GM18519 (cell line): ENCODE results near the gene NEK2.
"Not testable (repeated sequence)": the region's sequence is repeated elsewhere in the genome, so short reads cannot be mapped to it uniquely, and the experiment has no call there.

Experiments
- ATAC-seq: cut with Tn5 transposase; IDR thresholded peaks from one replicate; pipeline ENCODE4 v1.9.1; 2021; ENCODE audit warnings: mild to moderate bottlenecking, moderate library complexity; ENCODE audit not compliant: unreplicated experiment, low FRiP score

NEK2 gene

DNA sequence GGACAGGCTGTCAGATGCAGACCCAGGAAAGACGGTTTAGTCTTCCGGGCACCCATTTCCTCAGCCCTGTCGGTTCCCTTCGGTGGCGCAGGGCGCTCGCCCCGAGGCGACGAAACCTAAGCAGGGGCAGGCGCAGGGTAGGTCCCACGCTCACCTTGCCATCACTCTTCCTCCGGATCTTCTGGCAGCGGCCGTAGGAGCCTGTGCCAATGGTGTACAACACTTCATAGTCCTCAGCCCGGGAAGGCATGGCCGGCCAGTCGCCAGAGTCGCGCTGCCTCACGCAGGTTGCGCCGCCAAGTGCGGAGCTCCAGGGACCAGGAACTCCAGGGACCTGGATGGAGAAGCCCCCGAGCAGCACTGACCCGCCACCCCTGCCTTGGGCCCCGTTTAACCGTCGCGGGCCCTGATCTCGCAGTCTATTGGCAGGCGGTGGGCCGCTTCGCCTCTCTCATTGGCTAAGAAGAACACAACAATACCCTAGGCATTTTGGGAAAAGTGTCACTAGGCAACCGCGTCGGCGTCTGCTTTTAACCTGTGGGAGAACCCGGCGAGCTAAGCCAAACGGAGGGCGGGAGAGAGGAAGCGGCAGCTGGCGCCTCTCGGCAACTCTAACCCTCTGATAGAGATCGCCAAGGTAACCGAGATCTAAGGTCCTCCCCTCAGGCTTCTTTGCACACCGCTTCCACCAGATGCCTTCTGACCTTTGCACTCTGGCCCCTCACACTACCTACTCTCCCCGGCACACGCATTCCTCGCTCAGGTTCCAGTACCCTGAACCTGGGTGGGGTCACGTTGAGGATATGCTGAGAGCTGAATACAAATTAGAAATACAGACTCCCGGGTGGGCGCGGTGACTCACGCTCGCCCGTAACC is at the start of gene NEK2:
Gene NEK2 (minus strand): TSS at position 392 of the 876 bp plus-strand sequence. CDS start 142 bp downstream, at position 250.
- peak; percentile 94 for ATAC-seq

DNA sequence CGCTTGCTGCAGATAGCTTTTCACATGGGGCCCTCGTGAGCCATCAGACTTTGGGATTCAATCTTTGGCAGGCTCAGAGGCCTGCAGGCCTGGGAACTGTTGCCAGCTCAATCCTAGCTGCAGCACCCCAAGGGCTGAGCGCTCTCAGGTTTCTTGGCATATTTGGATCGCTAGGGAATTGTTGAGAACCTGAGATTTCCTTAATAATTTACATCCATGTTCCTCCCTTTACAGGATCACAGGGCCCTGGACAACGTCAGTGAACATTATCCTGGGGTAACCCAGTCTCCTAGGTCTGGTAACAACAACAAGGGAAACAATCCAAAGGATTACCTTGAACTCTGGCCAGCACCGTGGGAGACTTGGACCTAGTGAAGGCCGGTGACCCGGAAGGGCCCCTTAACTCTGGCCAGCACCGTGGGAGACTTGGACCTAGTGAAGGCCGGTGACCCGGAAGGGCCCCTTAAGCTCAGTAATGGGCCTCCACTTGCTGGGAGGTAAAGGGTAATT is 49.3 kb upstream of the NEK2 start:
- no peak for ATAC-seq

DNA sequence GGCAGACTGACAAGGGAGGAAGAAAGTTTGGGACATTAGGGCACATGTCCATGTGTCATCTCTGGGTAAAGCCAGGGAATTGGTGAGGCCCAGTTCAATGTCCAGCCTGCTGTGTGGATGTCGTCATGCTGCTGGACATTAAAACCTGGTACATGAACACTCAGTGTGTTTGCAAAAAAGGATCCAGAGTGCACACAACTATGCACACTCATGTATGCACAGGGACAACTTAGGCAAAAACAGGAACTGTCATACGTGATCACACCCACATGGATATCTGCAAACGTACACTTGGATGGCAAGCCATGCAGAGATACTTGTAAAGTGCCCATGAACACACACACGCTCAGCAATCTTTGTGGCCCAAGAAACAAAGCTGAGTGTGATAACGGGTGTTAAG is 47.9 kb upstream of the NEK2 start:
- ATAC-seq: no peak

DNA sequence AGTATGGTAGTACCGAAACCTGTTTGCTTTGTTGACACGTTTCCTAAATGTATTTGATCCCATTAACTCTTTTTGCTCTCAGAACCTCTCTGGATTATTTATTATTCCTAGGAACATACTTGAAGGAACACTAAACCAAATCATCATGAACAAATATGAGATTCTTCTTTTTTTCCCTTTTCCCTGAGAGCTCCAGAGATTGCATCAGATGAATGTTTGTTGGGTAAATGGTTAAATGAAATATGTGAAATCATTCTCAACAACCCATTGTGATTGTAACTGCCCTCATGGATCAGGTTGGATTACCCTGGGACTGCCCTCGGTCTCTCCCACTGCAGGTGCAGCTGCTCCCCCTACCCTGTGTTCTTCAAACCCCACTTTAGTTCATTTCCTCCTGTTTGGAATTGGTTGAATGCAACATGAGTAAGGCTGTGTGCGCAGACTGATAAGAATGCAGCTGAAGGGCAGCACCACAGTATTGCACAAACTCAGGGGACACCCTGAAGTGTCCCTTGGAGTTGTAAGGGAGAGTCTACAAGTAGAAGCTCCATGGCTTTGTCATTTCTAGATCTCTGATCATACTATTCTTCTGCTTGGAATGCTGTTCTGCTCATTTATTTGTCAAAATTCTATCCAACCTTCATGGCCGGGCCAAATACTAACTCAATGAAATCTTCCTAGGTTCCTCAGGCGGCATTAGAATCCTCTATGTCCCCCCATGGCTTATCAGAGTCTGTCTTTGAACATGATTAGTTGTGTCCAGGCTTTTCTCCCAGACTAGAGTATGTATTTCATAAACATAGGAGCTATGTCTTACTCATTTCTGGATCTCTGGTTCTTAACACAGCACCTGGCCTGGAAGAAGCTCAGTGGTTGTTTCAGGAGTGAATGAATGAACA is 47.1 kb upstream of the NEK2 start:
- no peak for ATAC-seq

DNA sequence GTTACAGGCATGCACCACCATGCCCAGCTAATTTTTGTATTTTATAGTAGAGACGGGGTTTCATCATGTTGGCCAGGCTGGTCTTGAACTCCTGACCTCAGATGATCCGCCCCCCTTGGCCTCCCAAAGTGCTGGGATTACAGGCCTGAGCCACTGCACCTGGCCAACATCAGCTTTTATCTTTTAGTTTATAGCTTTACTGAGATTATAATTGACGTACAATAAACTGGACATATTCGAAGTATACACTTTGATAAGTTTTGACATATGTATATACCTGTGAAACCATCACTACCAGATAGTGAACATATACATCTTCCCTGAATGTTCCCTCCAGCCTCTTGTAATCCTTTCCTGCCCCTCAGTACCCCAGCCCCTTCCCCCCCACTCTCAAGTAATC is 41.1 kb upstream of the NEK2 start:
- not testable (repeated sequence) for ATAC-seq

DNA sequence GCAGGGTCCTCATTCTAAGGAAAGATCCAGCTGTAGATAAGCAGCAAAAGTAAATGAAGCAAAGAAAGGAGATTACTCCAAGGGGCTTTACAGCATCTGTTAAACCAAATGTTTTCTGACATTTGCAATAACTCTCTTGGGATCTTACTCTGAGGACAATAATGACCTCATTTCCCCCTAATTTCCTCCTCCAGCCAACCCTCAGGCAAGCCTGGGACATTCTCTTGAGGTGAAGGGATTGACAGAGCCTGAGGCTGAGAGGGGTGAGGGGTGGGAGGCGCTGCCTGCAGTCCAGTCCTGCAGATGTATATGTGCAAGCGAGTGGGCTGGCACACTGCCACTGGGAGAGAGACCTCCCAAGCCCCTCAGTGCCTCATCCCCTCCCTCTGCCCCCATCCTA is 40.5 kb upstream of the NEK2 start:
- no peak for ATAC-seq

DNA sequence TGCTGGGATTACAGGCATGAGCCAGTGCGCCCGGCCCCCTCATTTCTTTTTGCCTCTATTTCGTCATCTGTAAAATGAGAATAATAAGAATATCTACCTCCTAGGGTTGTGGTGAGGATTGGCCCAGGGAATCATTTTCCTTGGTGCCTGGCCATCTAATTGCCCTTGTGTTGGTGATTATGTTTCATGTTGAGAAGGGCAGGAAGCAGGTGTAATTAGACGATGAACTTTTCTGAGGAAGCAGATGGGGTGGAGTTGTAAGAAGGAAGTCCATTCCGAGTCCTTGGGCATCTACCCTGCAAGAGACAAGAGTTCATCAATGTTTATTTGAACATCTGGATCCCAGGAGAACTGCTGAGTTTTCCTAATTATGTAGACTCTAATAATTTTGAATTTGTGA is 38.7 kb upstream of the NEK2 start:
- no peak for ATAC-seq

DNA sequence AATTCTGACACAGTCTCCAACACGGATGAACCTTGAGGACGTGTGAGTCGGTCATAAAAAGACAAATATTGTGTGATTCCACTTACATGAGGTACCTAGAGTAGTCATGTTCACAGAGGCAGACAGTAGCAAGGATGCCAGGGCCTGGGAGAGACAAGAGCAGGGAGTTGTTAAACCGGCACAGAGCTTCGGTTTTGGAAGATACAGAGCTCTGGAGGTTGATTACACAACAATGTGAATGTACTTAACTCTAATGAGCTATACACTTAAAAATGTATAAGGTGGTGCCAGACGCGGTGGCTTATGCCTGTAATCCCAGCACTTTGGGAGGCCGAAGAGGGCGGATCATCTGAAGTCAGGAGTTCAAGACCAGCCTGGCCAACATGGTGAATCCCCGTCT is 37.8 kb upstream of the NEK2 start:
- ATAC-seq: no peak

DNA sequence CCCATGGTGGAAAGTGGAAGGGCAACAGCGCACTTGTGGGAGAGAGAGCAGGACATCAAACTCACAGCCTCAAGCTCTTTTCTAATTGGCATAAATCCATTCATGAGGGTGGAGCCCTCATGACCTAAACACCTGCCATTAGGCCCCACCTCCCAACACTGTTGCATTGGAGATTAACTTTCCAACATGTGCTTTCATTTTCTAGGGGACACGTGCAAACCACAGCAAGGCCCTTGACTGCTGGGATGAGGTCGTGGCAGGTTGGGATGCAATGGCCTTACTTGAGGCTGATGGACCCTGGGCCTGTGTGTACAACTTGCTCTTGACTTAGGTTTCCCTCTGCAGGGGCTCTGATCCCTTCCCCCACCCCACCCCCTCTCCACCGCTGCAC is 35.9 kb upstream of the NEK2 start:
- ATAC-seq: no peak

DNA sequence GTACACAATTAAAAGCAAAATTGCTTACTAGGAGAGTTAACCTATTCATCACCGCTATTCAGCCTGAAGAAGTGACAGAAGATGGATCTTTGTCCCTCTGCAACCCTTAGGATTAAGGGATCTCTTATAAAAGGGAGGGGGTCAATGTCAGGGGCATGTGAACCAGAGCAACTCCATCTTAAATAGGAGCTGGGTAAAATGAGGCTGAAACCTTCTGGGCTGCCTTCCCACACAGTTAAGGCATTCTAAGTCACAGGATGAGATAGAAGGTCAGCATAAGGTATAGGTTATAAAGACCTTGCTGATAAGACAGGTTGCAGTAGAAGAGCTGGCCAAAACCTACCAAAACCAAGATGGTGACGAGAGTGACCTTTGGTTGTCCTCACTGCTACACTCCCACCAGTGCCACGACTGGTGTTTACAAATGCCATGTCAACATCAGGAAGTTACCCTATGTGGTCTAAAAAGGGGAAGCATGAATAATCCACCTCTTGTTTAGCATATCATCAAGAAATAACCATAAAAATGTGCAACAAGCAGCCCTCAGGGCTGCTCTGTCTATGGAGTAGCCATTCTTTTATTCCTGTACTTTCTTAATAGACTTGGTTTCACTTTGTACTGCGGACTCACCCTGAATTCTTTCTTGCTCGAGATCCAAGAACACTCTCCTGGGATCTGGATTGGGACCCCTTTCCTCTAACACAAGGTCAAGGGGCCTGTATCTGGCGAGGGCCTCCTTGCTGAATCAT is 35.3 kb upstream of the NEK2 start:
- no peak for ATAC-seq

DNA sequence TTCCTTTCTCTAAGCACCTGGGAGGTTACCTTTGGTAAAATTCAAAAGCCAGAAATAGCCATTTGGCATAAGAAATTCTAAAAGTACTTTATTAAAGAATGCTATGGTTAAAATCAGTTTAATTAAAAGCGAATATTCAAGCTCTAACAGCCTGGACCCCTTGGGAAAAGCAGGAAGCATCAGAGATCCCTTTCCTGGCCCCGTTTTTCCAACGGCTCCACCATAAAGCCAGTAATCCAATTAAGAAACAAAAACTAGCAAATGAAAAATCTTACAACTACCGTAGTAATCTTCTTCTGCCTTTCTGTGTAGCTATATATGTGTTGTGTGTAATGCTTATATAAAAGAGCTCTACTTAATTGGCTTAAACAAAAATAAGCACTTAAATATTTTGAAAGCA is 33.5 kb upstream of the NEK2 start:
- no peak for ATAC-seq

DNA sequence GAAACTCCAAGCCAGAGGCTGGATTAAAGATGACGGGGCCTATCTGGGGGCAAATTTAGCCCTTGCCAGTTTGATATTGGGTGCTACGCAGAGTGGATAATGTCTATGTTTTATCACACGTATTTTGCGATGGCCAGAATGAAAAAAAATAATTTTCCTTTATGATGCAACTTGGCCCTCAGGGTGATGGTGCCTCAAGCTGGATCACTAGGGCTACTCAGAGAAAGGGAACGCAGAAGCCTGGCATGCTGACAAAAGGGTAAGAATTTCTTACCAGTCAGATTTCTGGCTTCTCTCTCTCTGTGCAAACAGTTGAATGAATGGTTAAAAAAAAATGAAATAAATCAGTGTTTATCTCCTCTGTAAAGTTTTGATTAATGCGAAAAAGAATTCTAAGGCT is 32.6 kb upstream of the NEK2 start:
- ATAC-seq: no peak

DNA sequence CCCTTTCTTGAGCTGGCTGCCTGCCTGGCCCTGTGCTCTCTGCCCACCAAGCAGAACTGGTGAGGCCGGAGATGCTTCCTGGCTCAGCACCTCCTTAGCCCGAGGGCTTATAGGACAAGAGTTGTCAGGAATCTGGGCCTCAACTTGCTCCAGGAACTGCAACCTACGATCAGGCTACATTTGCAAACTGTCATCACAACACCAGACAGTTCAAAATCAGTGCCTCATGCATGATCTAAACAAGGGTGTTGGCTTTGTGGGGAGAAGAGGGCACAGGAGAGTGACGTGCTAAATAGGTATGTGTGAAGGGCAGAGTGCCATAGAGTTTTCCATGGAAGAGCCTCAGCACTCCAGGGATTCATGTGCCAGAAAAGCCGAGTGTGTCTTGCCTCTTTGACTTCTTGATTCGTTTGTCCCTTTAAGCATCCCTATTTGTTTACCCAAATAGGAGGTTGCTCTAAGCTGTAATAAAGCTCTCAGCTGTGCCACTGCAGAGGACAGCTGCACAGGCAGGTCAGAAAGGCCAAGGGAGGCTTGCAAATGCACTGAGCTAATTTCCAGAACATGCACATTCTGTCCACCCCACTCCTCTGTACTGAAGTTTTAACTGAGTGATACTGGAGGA is 30.2 kb upstream of the NEK2 start:
- no peak for ATAC-seq

DNA sequence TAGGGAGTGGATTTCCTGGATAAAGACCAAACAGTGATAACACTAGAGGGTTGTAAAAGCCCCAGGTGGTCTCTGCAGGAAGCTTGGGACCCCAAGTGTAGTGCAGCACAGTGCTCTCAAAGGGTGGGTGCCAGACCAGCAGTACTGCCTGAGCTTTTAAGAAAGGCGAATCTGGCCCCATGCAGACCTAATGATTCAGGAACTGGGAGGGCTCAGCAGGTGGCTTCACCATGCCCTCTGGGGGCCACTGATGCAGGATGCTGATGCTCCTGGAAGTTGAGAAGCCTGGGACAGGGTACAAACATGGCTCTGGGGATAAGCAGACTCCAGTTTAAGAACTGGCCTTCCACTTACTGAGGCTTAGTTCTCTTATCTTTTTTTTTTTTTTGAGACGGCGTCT is 29.1 kb upstream of the NEK2 start:
- ATAC-seq: no peak

DNA sequence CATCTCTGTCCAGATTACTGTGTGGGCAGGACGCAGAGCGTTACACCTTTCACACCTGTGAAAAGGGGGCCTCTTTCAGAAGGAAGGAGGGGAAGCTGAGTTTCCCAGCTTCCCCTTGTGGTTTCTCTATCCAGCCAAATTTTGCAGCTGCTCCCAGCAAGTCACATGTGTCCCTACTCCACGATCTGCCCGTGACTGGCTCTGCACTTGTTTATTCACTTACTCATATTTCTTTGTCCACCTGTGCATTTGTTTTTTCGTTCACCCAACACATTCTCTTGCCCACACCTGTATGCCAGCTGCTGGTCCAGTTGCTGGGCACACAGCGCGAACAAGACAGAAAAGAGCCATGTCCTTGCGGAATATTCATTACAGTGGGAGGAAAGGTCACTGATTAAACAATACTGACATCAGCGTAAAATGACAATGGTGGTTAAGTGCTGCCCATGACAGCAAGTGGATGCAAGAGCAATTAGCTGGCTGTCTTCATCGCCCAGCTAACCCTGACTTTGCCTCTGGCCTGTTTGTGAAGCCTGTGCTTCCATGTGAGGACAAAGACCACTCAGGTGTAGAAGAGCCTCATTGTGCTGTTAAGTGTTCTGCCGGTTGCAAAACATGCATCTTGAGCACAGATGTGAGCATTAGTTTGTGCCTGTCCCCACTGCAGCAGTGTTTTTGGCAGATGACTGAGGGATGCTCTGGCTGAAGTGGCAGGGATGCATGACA is 28.6 kb upstream of the NEK2 start:
- ATAC-seq: no peak

DNA sequence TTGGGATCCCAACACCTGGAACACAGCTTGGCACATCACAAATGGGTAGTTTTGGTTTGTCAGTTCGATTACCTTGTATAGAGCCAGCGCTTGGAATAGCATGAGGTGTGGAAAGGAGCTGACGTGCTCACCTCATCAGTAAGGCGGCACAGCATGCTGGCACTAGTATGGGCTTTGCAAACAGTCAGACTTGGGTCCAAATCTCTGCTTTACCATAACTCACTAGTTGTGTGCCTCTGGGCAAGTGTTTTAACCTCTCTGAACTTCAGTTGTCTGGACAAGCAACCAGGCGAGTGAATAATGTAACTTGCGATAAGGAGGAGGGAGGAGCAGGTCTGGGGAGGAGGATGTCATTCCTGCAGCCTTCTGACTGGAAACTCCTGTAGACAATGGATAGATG is 26.3 kb upstream of the NEK2 start:
- ATAC-seq: no peak

DNA sequence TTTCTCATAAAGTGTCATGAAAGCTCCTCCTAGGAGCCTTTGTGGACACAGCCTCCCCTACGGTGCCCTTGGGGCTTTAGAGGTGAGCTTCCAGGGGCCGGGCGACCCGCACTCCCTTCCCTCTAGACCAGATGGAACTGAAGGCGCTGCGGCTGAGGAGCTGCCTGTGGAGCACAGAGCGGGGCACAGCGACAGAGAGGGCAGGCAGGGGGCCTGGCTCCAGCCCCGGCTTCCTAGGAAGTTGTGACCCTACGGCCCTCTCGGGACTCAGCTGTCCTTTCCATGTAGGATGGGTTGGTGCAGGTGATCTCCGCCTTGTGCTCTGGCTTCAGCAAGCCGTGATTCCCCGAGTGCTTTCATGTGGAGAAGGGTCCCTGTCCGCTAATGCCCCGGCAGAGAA is 23.6 kb upstream of the NEK2 start:
- ATAC-seq: no peak

DNA sequence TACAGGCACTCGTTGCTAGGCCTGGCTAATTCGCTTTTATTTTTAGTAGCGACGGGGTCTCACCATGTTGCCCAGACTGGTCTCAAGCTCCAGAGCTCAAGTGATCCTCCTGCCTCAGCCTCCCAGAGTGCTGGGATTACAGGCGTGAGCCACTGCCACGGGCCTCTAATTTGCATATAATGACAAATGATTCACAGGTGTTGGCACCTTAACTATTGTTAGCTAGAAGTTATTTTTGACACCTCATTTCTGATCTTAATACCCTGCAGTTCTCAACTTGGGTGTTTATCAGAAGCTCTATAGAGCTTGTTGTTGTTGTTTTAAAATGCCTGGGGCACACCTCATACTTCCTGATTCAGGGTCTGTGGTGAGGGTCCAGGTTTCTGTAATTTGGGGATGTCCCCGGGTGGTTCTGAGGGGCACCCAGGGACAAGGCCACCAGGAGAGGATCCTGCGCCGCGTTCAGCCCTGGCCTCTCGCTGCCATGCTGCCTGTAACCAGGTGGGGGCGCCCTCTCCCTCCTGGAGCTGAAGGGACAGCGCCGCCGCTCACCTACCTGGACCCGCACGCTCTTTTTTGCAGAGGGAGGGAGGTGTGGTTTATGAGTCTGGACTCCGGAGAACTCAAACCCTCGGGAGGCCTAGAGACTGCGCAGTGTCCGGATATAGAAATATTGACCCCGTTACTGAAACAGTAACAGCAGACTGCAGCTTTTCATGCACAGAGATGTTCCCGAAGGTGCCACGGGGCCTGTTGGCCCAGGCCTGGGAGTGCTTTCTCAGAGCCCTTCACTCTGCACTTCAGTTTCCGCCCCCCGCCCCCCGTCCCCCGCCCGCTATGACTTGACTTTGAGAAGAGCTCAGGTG is 23.0 kb upstream of the NEK2 start:
- peak; percentile 33 for ATAC-seq

DNA sequence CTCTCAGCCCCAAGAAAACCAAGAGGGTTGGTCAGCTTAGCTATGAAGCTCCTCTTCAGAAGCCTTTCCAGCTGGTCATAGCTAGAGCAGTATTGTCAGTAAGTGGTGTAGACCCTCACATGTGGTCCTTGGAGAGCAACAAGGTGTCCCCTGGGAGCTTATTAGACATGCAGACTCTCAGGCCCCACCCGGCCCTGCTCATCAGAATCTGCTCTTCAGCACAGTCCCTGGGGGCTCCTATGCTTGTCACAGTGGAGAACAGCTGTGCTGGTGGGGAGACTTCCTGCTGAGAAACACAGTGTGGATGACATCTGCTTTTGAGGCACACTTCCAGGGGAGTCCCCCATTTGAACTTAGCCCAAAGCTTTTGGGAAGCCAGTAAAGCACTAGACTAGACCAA is 21.9 kb upstream of the NEK2 start:
- peak; percentile 73 for ATAC-seq
